ENCODE results near the gene CTNND2.

Gene CTNND2

GRCh38 chr5:11928909-11929308, 24.7 kb upstream of the CTNND2 start:
- Histone ChIP-seq H2BK5ac (ENCODE audit: low read depth, low read length, poor library complexity) (no peak overlapping the region), H3K27ac (ENCODE audit: low read depth, low read length) (no peak overlapping the region), H4K12ac (ENCODE audit: low read depth, low read length) (no peak overlapping the region), H3K4ac (ENCODE audit: low read depth, low read length) (no peak overlapping the region), H3K36me3 (ENCODE audit: control insufficient read depth in 1 of 2, insufficient read depth in 2 of 2, low read length in 2 of 2) (no peaks in the 10 kb centered on the region), H3K14ac (ENCODE audit: low read length) (no peak overlapping the region), H2AK5ac (ENCODE audit: low read length) (no peak overlapping the region), H3K27me3 (ENCODE audit: insufficient read depth, low read length) (no peaks in the 10 kb centered on the region), H3K9ac (ENCODE audit: low read length) (no peak overlapping the region), H2BK12ac (ENCODE audit: low read length) (no peak overlapping the region), H3K79me1 (ENCODE audit: low read length) (no peaks in the 10 kb centered on the region), H3K4me3 (ENCODE audit: low read depth, low read length) (no peak overlapping the region), H3K79me2 (ENCODE audit: control insufficient read depth, insufficient read depth, low read length, poor library complexity) (no peaks in the 10 kb centered on the region), H2AFZ (ENCODE audit: insufficient read depth, low read length, poor library complexity) (no peak overlapping the region), H3K9me3 (ENCODE audit: insufficient read depth, low read depth, low read length) (no peaks in the 10 kb centered on the region), H4K8ac (ENCODE audit: low read depth, low read length) (no peak overlapping the region), H3K4me1 (ENCODE audit: control insufficient read depth in 1 of 2, insufficient read depth in 2 of 2, low read length in 2 of 2) (no peaks in the 10 kb centered on the region), H3K4me2 (ENCODE audit: low read length) (no peak overlapping the region), H3K23ac (ENCODE audit: low read length) (no peak overlapping the region), H2BK120ac (ENCODE audit: insufficient read depth, low read length, poor library complexity) (no peak overlapping the region), H3K18ac (ENCODE audit: low read length) (no peak overlapping the region), H4K91ac (ENCODE audit: low read depth, low read length) (no peak overlapping the region)
- WGBS (ENCODE audit: extremely low coverage, insufficient coverage, insufficient read length) = no CpG with 5 or more reads among the region's 4 CpGs
- no peak for DNase-seq

GRCh38 chr5:11925701-11926100, 21.5 kb upstream of the CTNND2 start:
- Histone ChIP-seq H4K8ac (ENCODE audit: low read depth, low read length) (no peak overlapping the region), H3K4me3 (ENCODE audit: low read depth, low read length) (no peak overlapping the region), H3K14ac (ENCODE audit: low read length) (no peak overlapping the region), H2BK120ac (ENCODE audit: insufficient read depth, low read length, poor library complexity) (no peak overlapping the region), H2AFZ (ENCODE audit: insufficient read depth, low read length, poor library complexity) (no peak overlapping the region), H3K4me2 (ENCODE audit: low read length) (no peak overlapping the region), H3K9me3 (ENCODE audit: insufficient read depth, low read depth, low read length) (no peaks in the 10 kb centered on the region), H2AK5ac (ENCODE audit: low read length) (no peak overlapping the region), H2BK12ac (ENCODE audit: low read length) (no peak overlapping the region), H3K4ac (ENCODE audit: low read depth, low read length) (no peak overlapping the region), H3K79me1 (ENCODE audit: low read length) (no peaks in the 10 kb centered on the region), H4K12ac (ENCODE audit: low read depth, low read length) (no peak overlapping the region), H3K9ac (ENCODE audit: low read length) (no peak overlapping the region), H3K36me3 (ENCODE audit: control insufficient read depth in 1 of 2, insufficient read depth in 2 of 2, low read length in 2 of 2) (no peaks in the 10 kb centered on the region), H3K27ac (ENCODE audit: low read depth, low read length) (no peak overlapping the region), H3K27me3 (ENCODE audit: insufficient read depth, low read length) (no peaks in the 10 kb centered on the region), H3K23ac (ENCODE audit: low read length) (no peak overlapping the region), H3K4me1 (ENCODE audit: control insufficient read depth in 1 of 2, insufficient read depth in 2 of 2, low read length in 2 of 2) (no peaks in the 10 kb centered on the region), H3K18ac (ENCODE audit: low read length) (no peak overlapping the region), H4K91ac (ENCODE audit: low read depth, low read length) (no peak overlapping the region), H2BK5ac (ENCODE audit: low read depth, low read length, poor library complexity) (no peak overlapping the region), H3K79me2 (ENCODE audit: control insufficient read depth, insufficient read depth, low read length, poor library complexity) (no peaks in the 10 kb centered on the region)
- peak; percentile 55 to 87 for DNase-seq
- no CpG with 5 or more reads among the region's 1 CpG for WGBS (ENCODE audit: extremely low coverage, insufficient coverage, insufficient read length)

- no peak overlapping the region for H3K4me3 ChIP-seq (ENCODE audit: low read depth, low read length)
- WGBS (ENCODE audit: extremely low coverage, insufficient coverage, insufficient read length) = no CpG with 5 or more reads among the region's 2 CpGs
- no peaks in the 10 kb centered on the region for H3K27me3 ChIP-seq (ENCODE audit: insufficient read depth, low read length)
- H2BK12ac ChIP-seq (ENCODE audit: low read length) = no peak overlapping the region
- no peak overlapping the region for H2BK120ac ChIP-seq (ENCODE audit: insufficient read depth, low read length, poor library complexity)
- H4K12ac ChIP-seq (ENCODE audit: low read depth, low read length) = no peak overlapping the region
- no peak overlapping the region for H4K91ac ChIP-seq (ENCODE audit: low read depth, low read length)
- H4K8ac ChIP-seq (ENCODE audit: low read depth, low read length) = no peak overlapping the region
- no peaks in the 10 kb centered on the region for H3K4me1 ChIP-seq (ENCODE audit: control insufficient read depth in 1 of 2, insufficient read depth in 2 of 2, low read length in 2 of 2)
- no peak overlapping the region for H2BK5ac ChIP-seq (ENCODE audit: low read depth, low read length, poor library complexity)
- H3K18ac ChIP-seq (ENCODE audit: low read length) = no peak overlapping the region
- H3K23ac ChIP-seq (ENCODE audit: low read length) = no peak overlapping the region
- no peaks in the 10 kb centered on the region for H3K9me3 ChIP-seq (ENCODE audit: insufficient read depth, low read depth, low read length)
- no peak overlapping the region for H3K14ac ChIP-seq (ENCODE audit: low read length)
- no peaks in the 10 kb centered on the region for H3K79me1 ChIP-seq (ENCODE audit: low read length)
- no peak overlapping the region for H3K4ac ChIP-seq (ENCODE audit: low read depth, low read length)
- no peak overlapping the region for H3K9ac ChIP-seq (ENCODE audit: low read length)
- DNase-seq = peak; percentile 33 to 84
- H3K79me2 ChIP-seq (ENCODE audit: control insufficient read depth, insufficient read depth, low read length, poor library complexity) = no peaks in the 10 kb centered on the region
- no peaks in the 10 kb centered on the region for H3K36me3 ChIP-seq (ENCODE audit: control insufficient read depth in 1 of 2, insufficient read depth in 2 of 2, low read length in 2 of 2)
- H2AK5ac ChIP-seq (ENCODE audit: low read length) = no peak overlapping the region
- H3K27ac ChIP-seq (ENCODE audit: low read depth, low read length) = no peak overlapping the region
- no peak overlapping the region for H2AFZ ChIP-seq (ENCODE audit: insufficient read depth, low read length, poor library complexity)
- H3K4me2 ChIP-seq (ENCODE audit: low read length) = no peak overlapping the region
Observed at GRCh38 chr5:11922394-11922793, 18.1 kb upstream of the CTNND2 start.

GRCh38 chr5:11918463-11919045, 14.3 kb upstream of the CTNND2 start:
- H3K4ac ChIP-seq (ENCODE audit: low read depth, low read length) = no peak overlapping the region
- H2BK120ac ChIP-seq (ENCODE audit: insufficient read depth, low read length, poor library complexity) = no peak overlapping the region
- H2BK5ac ChIP-seq (ENCODE audit: low read depth, low read length, poor library complexity) = no peak overlapping the region
- no peak overlapping the region for H3K4me2 ChIP-seq (ENCODE audit: low read length)
- no peaks in the 10 kb centered on the region for H3K27me3 ChIP-seq (ENCODE audit: insufficient read depth, low read length)
- H3K79me2 ChIP-seq (ENCODE audit: control insufficient read depth, insufficient read depth, low read length, poor library complexity) = no peaks in the 10 kb centered on the region
- H3K27ac ChIP-seq (ENCODE audit: low read depth, low read length) = no peak overlapping the region
- no peak overlapping the region for H4K8ac ChIP-seq (ENCODE audit: low read depth, low read length)
- no peak overlapping the region for H4K12ac ChIP-seq (ENCODE audit: low read depth, low read length)
- H3K4me3 ChIP-seq (ENCODE audit: low read depth, low read length) = no peak overlapping the region
- no peak for DNase-seq
- no peak overlapping the region for H3K9ac ChIP-seq (ENCODE audit: low read length)
- H3K14ac ChIP-seq (ENCODE audit: low read length) = no peak overlapping the region
- no CpG with 5 or more reads among the region's 9 CpGs for WGBS (ENCODE audit: extremely low coverage, insufficient coverage, insufficient read length)
- no peak overlapping the region for H3K23ac ChIP-seq (ENCODE audit: low read length)
- no peaks in the 10 kb centered on the region for H3K4me1 ChIP-seq (ENCODE audit: control insufficient read depth in 1 of 2, insufficient read depth in 2 of 2, low read length in 2 of 2)
- no peak overlapping the region for H2BK12ac ChIP-seq (ENCODE audit: low read length)
- H3K9me3 ChIP-seq (ENCODE audit: insufficient read depth, low read depth, low read length) = no peaks in the 10 kb centered on the region
- H2AFZ ChIP-seq (ENCODE audit: insufficient read depth, low read length, poor library complexity) = no peak overlapping the region
- no peak overlapping the region for H2AK5ac ChIP-seq (ENCODE audit: low read length)
- no peak overlapping the region for H4K91ac ChIP-seq (ENCODE audit: low read depth, low read length)
- no peak overlapping the region for H3K18ac ChIP-seq (ENCODE audit: low read length)
- H3K79me1 ChIP-seq (ENCODE audit: low read length) = no peaks in the 10 kb centered on the region
- no peaks in the 10 kb centered on the region for H3K36me3 ChIP-seq (ENCODE audit: control insufficient read depth in 1 of 2, insufficient read depth in 2 of 2, low read length in 2 of 2)
